HG02852 (cell line): ENCODE results near the gene AKAP9.
"Not testable (repeated sequence)": the region's sequence is repeated elsewhere in the genome, so short reads cannot be mapped to it uniquely, and the experiment has no call there.

Experiments
- ATAC-seq: cut with Tn5 transposase; IDR thresholded peaks from one replicate; pipeline ENCODE4 v1.9.1; 2021; ENCODE audit warnings: mild to moderate bottlenecking, moderate library complexity; ENCODE audit not compliant: unreplicated experiment

The AKAP9 gene

GRCh38 chr7:91945476-91945875, 4.8 kb downstream of the AKAP9 start:
- no peak for ATAC-seq

GRCh38 chr7:91946549-91946948, 5.9 kb downstream of the AKAP9 start:
- no peak for ATAC-seq

GRCh38 chr7:91947948-91948347, 7.3 kb downstream of the AKAP9 start:
- no peak for ATAC-seq

GRCh38 chr7:91949221-91950009, 8.8 kb downstream of the AKAP9 start:
- peak; percentile 55 for ATAC-seq

- ATAC-seq, result no peak
Measured at GRCh38 chr7:91953618-91954017, 13.0 kb downstream of the AKAP9 start.

- not testable (repeated sequence) for ATAC-seq
Measured at GRCh38 chr7:91956464-91956863, 15.8 kb downstream of the AKAP9 start.

GRCh38 chr7:91957232-91957631, 16.6 kb downstream of the AKAP9 start:
- ATAC-seq, result no peak

- ATAC-seq, result no peak
Measured at GRCh38 chr7:91957823-91958222, 17.2 kb downstream of the AKAP9 start.

GRCh38 chr7:91959023-91959422, 18.4 kb downstream of the AKAP9 start:
- no peak for ATAC-seq

- no peak for ATAC-seq
Measured at GRCh38 chr7:91961816-91962215, 21.2 kb downstream of the AKAP9 start.

- no peak for ATAC-seq
Measured at GRCh38 chr7:91962419-91962818, 21.8 kb downstream of the AKAP9 start.

GRCh38 chr7:91967513-91967912, 26.9 kb downstream of the AKAP9 start:
- ATAC-seq, result not testable (repeated sequence)

GRCh38 chr7:91973639-91974038, 33.0 kb downstream of the AKAP9 start:
- no peak for ATAC-seq

GRCh38 chr7:91974066-91974465, 33.4 kb downstream of the AKAP9 start:
- no peak for ATAC-seq

- no peak for ATAC-seq
Measured at GRCh38 chr7:91976743-91977142, 36.1 kb downstream of the AKAP9 start.

GRCh38 chr7:91979590-91979989, 38.9 kb downstream of the AKAP9 start:
- no peak for ATAC-seq

- ATAC-seq, result not testable (repeated sequence)
Measured at GRCh38 chr7:91982352-91982751, 41.7 kb downstream of the AKAP9 start.

- no peak for ATAC-seq
Measured at GRCh38 chr7:91988213-91988612, 47.6 kb downstream of the AKAP9 start.

- ATAC-seq, result no peak
Measured at GRCh38 chr7:91993976-91994375, 53.3 kb downstream of the AKAP9 start.

GRCh38 chr7:91995391-91996105, 54.9 kb downstream of the AKAP9 start:
- ATAC-seq, result peak; percentile 97

GRCh38 chr7:91999631-92000565, 59.2 kb downstream of the AKAP9 start:
- ATAC-seq, result no peak
